ENCODE results near the gene CCDC88C. TPM values are rescaled to one million over a fixed set of nuclear protein-coding genes. Genes with fewer than 3 reads are reported as not detected.

Gene CCDC88C
- total RNA-seq, 1 donor from 2014 or later: 68.0 TPM

DNA sequence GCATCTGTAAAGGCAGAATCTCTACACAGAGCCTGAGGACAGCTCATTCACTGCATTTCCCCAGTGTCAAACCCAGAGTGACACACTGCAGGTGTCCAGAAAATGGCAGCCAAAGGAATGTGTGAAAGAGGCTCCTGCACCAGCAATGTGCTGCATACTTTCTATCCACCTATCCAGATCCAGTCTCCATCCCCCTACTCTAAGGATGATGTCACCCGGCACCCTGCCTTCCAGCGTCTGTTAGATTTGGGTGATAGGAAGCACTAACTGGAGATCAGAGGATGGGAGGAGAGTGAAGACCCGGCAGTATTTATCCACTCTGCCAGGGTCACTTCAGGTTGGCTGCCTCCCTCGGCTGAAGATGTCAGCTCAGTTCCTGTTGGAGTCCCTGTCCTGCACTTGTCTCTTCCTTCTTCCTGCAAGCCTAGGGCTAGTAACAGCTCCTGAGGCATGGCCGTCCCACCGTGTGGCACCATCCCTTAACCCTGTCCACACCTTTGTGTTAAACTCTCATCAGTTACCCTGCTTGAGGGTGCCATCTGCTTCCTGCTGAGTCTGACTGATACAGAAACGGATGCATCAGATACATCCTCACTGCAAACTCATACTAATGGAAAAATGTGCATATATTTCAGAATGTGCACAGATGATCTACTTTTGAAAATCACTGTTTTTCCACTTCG lies 160.2 kb downstream of the CCDC88C start:
- DNase-seq: no peak
- Mint-ChIP-seq H3K36me3 (ENCODE audit: unreplicated experiment) (no peaks in the 10 kb centered on the region), H3K27me3 (ENCODE audit: unreplicated experiment) (peaks cover 11% of the 10 kb centered on the region), H3K27ac (ENCODE audit: unreplicated experiment) (no peak overlapping the region), H3K9me3 (ENCODE audit: unreplicated experiment) (peaks cover 5% of the 10 kb centered on the region), H3K4me3 (ENCODE audit: unreplicated experiment) (no peak overlapping the region), H3K4me1 (ENCODE audit: low read depth, unreplicated experiment) (no peaks in the 10 kb centered on the region)
- TF ChIP-seq, protein P1, sequence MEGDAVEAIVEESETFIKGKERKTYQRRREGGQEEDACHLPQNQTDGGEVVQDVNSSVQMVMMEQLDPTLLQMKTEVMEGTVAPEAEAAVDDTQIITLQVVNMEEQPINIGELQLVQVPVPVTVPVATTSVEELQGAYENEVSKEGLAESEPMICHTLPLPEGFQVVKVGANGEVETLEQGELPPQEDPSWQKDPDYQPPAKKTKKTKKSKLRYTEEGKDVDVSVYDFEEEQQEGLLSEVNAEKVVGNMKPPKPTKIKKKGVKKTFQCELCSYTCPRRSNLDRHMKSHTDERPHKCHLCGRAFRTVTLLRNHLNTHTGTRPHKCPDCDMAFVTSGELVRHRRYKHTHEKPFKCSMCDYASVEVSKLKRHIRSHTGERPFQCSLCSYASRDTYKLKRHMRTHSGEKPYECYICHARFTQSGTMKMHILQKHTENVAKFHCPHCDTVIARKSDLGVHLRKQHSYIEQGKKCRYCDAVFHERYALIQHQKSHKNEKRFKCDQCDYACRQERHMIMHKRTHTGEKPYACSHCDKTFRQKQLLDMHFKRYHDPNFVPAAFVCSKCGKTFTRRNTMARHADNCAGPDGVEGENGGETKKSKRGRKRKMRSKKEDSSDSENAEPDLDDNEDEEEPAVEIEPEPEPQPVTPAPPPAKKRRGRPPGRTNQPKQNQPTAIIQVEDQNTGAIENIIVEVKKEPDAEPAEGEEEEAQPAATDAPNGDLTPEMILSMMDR (IDR thresholded peaks at IDR 0.05; ENCODE audit: partially characterized antibody, unreplicated experiment): no peak

DNA sequence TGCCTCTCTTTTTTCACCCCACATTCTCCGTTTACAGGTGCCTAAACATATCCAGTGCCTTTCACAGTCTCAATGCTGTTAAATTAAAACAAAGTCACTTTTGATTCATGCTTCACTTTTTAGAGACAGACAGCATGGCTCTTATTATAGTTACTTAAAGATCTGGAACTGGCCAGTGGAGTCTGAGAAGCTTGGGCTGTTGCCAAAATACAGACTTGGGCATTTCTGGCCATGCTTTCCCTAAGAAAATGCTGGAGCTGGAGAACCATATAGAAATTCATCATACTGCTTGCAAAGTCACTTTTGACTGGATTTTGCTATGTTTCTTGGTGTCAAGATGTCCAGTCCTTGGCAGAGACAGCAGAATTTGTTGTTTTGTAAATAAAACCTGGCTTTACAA lies 161.0 kb downstream of the CCDC88C start:
- Mint-ChIP-seq H3K36me3 (ENCODE audit: unreplicated experiment) (no peaks in the 10 kb centered on the region), H3K4me1 (ENCODE audit: low read depth, unreplicated experiment) (no peaks in the 10 kb centered on the region), H3K27ac (ENCODE audit: unreplicated experiment) (no peak overlapping the region), H3K27me3 (ENCODE audit: unreplicated experiment) (peaks cover 12% of the 10 kb centered on the region), H3K9me3 (ENCODE audit: unreplicated experiment) (peaks cover 5% of the 10 kb centered on the region), H3K4me3 (ENCODE audit: unreplicated experiment) (no peak overlapping the region)
- TF ChIP-seq, protein P1 (IDR thresholded peaks at IDR 0.05; ENCODE audit: partially characterized antibody, unreplicated experiment): no peak
- DNase-seq: no peak

DNA sequence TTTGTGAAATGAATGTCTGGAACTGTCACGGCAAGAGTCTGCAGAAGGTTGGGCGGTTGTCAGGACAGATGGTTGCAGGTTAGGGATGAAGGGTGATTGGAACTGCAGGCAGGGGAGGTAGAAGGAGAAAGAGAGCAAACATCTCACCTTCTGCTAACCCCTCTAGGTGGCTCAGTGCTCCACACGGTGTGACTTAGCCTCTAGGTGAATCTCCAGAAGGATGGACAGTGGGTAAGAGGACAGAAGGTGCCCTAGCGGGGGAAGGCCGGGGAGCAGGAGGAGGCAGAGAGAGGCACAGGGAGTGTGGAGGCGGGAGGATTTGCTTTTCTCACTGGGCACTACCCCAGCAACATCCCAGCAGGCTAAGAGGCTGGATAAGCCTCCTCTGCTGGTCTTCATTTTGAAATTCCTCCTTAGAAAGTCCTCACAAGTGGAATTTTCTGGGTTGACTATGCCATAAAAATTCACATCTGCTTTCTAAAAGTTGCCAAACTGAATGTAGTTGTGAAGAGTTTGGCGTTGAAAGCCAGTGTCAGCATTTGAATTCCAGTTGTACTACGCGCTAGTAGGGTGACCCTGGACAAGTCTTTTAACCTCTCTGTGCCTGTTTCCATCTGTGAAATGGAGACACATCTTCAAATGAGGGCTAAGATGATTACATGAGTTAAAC lies 162.5 kb downstream of the CCDC88C start:
- Mint-ChIP-seq H3K4me3 (ENCODE audit: unreplicated experiment) (no peak overlapping the region), H3K27me3 (ENCODE audit: unreplicated experiment) (peaks cover 12% of the 10 kb centered on the region), H3K4me1 (ENCODE audit: low read depth, unreplicated experiment) (peaks cover 3% of the 10 kb centered on the region), H3K9me3 (ENCODE audit: unreplicated experiment) (peaks cover 2% of the 10 kb centered on the region), H3K27ac (ENCODE audit: unreplicated experiment) (no peak overlapping the region), H3K36me3 (ENCODE audit: unreplicated experiment) (no peaks in the 10 kb centered on the region)
- TF ChIP-seq, protein P1 (IDR thresholded peaks at IDR 0.05; ENCODE audit: partially characterized antibody, unreplicated experiment): no peak
- DNase-seq: no peak

DNA sequence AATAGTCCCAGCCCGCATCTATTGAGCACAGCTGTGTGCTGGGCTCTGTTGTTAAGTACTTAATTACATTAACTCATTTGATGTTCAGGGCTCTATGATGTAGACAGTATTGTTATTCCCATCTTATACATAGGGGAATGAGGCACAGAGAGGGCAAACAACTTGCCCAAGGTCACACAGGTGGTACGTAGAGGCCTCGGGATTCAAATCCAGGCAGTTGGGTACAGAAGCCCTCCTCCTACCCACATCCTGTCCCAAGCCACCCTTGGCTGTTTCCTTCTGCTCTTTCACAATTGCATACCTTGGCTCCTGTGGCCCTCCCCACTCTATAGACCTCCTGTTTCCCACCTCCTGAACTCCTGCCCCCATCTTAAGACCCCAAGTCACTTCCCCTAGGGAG lies 163.2 kb downstream of the CCDC88C start:
- H3K36me3 Mint-ChIP-seq (ENCODE audit: unreplicated experiment): no peaks in the 10 kb centered on the region
- peak overlapping the region; percentile 64 for H3K4me3 Mint-ChIP-seq (ENCODE audit: unreplicated experiment)
- TF ChIP-seq, protein P1 (IDR thresholded peaks at IDR 0.05; ENCODE audit: partially characterized antibody, unreplicated experiment): no peak
- peaks cover 12% of the 10 kb centered on the region for H3K27me3 Mint-ChIP-seq (ENCODE audit: unreplicated experiment)
- H3K9me3 Mint-ChIP-seq (ENCODE audit: unreplicated experiment): peaks cover 2% of the 10 kb centered on the region
- no peak for DNase-seq
- H3K27ac Mint-ChIP-seq (ENCODE audit: unreplicated experiment): no peak overlapping the region
- H3K4me1 Mint-ChIP-seq (ENCODE audit: low read depth, unreplicated experiment): peaks cover 7% of the 10 kb centered on the region

DNA sequence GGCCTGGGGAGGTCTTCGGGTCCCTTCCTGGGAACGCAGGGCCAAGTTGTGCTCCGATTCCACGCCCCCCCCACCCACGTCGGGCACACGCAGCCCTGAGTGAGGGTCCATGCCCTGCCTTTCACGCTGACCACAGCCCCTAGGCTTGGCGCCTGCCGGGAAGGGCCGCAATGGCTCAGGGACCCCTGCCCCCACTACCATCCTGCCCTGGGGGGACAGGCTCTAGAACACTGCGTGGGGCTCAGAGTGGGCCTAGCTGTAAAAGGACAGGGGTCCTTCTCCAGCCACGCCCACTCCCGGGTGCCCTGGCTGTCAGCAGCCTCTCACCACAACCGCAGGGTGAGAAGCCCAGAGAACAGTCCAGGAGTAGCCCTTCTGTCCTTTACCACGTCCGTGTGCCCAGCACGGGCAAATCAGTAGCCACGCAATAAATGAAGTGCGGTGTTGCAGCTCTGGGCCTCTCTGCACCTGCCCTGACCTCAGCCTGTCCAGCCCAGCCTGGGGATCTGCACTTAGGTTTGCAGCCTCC lies 163.8 kb downstream of the CCDC88C start:
- Mint-ChIP-seq H3K4me1 (ENCODE audit: low read depth, unreplicated experiment) (peaks cover 7% of the 10 kb centered on the region), H3K27me3 (ENCODE audit: unreplicated experiment) (peaks cover 12% of the 10 kb centered on the region), H3K36me3 (ENCODE audit: unreplicated experiment) (no peaks in the 10 kb centered on the region), H3K27ac (ENCODE audit: unreplicated experiment) (no peak overlapping the region), H3K4me3 (ENCODE audit: unreplicated experiment) (peak overlapping the region; percentile 64), H3K9me3 (ENCODE audit: unreplicated experiment) (peaks cover 2% of the 10 kb centered on the region)
- TF ChIP-seq, protein P1 (IDR thresholded peaks at IDR 0.05; ENCODE audit: partially characterized antibody, unreplicated experiment): no peak
- peak; percentile 33 for DNase-seq

Data from glutamatergic neuron (in vitro differentiated cells).